ENCODE data around the gene S1PR2.

S1PR2 gene

DNA sequence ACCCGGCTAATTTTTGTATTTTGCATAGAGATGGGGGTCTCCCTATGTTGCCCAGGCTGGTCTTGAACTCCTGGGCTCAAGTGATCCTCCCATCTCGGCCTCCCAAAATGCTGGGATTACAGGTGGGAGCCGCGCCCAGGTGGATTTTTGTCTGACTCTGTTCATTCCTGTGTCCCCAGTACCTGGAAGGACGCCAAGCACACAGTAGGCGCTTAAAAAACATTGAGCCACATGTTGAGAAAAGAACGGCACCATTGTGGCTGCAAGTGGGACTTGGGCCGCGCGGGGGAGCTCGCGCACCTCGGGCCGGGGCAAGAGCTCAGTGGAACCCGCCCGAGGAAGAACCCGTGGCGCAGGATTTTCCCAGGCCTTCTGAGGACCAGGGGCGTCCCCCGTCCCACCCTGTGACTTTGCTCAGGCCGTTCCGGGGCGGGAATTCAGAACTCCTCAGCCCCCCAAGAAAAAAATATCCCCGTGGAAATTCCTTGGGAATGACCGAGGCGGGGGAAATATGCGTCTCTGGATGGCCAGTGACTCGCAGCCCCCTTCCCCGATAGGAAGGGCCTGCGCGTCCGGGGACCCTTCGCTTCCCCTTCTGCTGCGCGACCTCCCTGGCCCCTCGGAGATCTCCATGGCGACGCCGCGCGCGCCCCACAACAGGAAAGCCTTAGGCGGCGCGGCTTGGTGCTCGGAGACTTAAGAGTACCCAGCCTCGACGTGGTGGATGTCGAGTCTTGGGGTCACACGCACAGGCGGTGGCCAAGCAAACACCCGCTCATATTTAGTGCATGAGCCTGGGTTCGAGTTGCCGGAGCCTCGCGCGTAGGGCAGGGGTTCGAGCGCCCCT is 38.4 kb upstream of the S1PR2 start (continued):
- TF ChIP-seq, protein P1, sequence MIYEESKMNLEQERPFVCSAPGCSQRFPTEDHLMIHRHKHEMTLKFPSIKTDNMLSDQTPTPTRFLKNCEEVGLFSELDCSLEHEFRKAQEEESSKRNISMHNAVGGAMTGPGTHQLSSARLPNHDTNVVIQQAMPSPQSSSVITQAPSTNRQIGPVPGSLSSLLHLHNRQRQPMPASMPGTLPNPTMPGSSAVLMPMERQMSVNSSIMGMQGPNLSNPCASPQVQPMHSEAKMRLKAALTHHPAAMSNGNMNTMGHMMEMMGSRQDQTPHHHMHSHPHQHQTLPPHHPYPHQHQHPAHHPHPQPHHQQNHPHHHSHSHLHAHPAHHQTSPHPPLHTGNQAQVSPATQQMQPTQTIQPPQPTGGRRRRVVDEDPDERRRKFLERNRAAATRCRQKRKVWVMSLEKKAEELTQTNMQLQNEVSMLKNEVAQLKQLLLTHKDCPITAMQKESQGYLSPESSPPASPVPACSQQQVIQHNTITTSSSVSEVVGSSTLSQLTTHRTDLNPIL (CRISPR knock-in tag; IDR thresholded peaks at IDR 0.05; ENCODE audit: low read depth), result no peak
- TF ChIP-seq, protein P2, sequence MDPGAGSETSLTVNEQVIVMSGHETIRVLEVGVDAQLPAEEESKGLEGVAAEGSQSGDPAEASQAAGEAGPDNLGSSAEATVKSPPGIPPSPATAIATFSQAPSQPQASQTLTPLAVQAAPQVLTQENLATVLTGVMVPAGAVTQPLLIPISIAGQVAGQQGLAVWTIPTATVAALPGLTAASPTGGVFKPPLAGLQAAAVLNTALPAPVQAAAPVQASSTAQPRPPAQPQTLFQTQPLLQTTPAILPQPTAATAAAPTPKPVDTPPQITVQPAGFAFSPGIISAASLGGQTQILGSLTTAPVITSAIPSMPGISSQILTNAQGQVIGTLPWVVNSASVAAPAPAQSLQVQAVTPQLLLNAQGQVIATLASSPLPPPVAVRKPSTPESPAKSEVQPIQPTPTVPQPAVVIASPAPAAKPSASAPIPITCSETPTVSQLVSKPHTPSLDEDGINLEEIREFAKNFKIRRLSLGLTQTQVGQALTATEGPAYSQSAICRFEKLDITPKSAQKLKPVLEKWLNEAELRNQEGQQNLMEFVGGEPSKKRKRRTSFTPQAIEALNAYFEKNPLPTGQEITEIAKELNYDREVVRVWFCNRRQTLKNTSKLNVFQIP (CRISPR knock-in tag; IDR thresholded peaks at IDR 0.05; ENCODE audit: borderline replicate concordance, low read depth), result no peak
- TF ChIP-seq ZFP3 (CRISPR knock-in tag; IDR thresholded peaks at IDR 0.05), result no peak

DNA sequence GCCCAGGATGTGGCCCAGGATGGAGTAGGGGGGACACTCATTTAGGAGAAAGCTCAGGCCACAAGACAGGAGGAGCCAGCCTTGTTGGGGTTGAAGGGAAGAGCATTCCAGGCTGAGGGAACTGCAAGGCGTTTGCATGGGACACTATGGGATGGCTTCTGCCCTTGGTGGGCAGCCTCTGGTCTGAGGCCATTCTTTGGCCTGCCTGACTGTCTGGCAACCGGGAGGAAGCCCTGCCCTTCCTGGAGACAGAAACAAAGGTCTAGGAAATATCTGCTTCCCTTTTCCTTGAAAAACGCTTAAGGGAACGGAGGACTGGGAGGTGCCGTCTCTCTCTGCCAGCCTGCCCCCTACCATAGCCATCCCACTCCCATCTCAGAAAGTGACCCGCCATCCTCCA is 36.9 kb upstream of the S1PR2 start:
- no peak for TF ChIP-seq PPARA (CRISPR knock-in tag; IDR thresholded peaks at IDR 0.05; ENCODE audit: borderline replicate concordance)
- no peak for TF ChIP-seq TCF4 (CRISPR knock-in tag; IDR thresholded peaks at IDR 0.05; ENCODE audit: borderline replicate concordance)
- TF ChIP-seq ESRRG (CRISPR knock-in tag; IDR thresholded peaks at IDR 0.05), result no peak
- TF ChIP-seq ZFP3 (CRISPR knock-in tag; IDR thresholded peaks at IDR 0.05), result no peak
- TF ChIP-seq CSDC2 (CRISPR knock-in tag; IDR thresholded peaks at IDR 0.05), result no peak
- no peak for TF ChIP-seq RARB (CRISPR knock-in tag; IDR thresholded peaks at IDR 0.05)
- no peak for TF ChIP-seq OSR1 (CRISPR knock-in tag; IDR thresholded peaks at IDR 0.05)
- TF ChIP-seq, protein P3, sequence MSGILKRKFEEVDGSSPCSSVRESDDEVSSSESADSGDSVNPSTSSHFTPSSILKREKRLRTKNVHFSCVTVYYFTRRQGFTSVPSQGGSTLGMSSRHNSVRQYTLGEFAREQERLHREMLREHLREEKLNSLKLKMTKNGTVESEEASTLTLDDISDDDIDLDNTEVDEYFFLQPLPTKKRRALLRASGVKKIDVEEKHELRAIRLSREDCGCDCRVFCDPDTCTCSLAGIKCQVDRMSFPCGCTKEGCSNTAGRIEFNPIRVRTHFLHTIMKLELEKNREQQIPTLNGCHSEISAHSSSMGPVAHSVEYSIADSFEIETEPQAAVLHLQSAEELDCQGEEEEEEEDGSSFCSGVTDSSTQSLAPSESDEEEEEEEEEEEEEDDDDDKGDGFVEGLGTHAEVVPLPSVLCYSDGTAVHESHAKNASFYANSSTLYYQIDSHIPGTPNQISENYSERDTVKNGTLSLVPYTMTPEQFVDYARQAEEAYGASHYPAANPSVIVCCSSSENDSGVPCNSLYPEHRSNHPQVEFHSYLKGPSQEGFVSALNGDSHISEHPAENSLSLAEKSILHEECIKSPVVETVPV (CRISPR knock-in tag; IDR thresholded peaks at IDR 0.05), result no peak
- no peak for TF ChIP-seq ARNTL (CRISPR knock-in tag; IDR thresholded peaks at IDR 0.05; ENCODE audit: borderline replicate concordance, low read depth)
- TF ChIP-seq ISL1 (CRISPR knock-in tag; IDR thresholded peaks at IDR 0.05), result no peak
- TF ChIP-seq, protein P1 (CRISPR knock-in tag; IDR thresholded peaks at IDR 0.05; ENCODE audit: low read depth), result no peak
- TF ChIP-seq, protein P2 (CRISPR knock-in tag; IDR thresholded peaks at IDR 0.05; ENCODE audit: borderline replicate concordance, low read depth), result no peak
- ATAC-seq, result no peak

DNA sequence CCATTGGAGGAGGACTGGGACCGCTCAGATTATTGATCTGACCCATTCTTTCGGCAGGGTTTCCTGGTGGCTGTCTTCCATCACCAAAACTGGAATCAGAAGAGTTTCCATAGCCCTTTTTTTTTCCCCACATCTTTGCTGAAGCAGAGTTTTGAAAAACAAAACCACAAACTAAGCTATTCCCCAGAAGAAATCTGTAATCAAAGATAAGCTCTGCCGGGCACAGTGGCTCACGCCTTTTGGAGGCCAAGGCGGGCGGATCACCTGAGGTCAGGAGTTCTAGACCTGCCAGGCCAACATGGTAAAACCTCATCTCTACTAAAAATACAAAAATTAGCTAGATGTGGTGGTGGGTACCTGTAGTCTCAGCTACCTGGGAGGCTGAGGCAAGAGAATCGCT is 35.6 kb upstream of the S1PR2 start:
- TF ChIP-seq ISL1 (CRISPR knock-in tag; IDR thresholded peaks at IDR 0.05) (no peak), ZFP30 (CRISPR knock-in tag; IDR thresholded peaks at IDR 0.05) (no peak), BACH2 (CRISPR knock-in tag; IDR thresholded peaks at IDR 0.05; ENCODE audit: borderline replicate concordance) (no peak)
- TF ChIP-seq, protein P4, sequence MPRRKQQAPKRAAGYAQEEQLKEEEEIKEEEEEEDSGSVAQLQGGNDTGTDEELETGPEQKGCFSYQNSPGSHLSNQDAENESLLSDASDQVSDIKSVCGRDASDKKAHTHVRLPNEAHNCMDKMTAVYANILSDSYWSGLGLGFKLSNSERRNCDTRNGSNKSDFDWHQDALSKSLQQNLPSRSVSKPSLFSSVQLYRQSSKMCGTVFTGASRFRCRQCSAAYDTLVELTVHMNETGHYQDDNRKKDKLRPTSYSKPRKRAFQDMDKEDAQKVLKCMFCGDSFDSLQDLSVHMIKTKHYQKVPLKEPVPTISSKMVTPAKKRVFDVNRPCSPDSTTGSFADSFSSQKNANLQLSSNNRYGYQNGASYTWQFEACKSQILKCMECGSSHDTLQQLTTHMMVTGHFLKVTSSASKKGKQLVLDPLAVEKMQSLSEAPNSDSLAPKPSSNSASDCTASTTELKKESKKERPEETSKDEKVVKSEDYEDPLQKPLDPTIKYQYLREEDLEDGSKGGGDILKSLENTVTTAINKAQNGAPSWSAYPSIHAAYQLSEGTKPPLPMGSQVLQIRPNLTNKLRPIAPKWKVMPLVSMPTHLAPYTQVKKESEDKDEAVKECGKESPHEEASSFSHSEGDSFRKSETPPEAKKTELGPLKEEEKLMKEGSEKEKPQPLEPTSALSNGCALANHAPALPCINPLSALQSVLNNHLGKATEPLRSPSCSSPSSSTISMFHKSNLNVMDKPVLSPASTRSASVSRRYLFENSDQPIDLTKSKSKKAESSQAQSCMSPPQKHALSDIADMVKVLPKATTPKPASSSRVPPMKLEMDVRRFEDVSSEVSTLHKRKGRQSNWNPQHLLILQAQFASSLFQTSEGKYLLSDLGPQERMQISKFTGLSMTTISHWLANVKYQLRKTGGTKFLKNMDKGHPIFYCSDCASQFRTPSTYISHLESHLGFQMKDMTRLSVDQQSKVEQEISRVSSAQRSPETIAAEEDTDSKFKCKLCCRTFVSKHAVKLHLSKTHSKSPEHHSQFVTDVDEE (CRISPR knock-in tag; IDR thresholded peaks at IDR 0.05), result no peak
- ATAC-seq, result no peak

DNA sequence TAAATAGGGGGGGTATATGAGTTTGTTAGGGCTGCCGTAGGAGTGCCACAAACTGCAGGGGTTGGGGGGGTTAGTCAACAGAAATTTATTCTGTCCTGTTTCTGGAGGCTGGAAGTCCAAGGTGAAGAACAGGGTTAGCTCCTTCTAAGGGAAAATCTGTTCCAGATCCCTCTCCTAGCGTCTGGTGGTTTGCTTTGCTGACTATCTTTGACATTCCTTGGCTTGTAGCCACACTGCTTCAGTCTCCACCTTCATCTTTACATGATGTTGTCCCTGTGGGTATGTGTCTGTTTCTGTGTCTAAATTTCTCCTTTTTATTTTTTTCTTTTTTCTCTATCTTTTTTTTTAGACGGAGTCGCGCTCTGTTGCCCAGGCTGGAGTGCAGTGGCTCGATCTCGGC is 31.6 kb upstream of the S1PR2 start:
- peak; percentile 63 for ATAC-seq
- no peak for TF ChIP-seq PPARA (CRISPR knock-in tag; IDR thresholded peaks at IDR 0.05; ENCODE audit: borderline replicate concordance)
- no peak for TF ChIP-seq ZNF565 (CRISPR knock-in tag; conservative IDR thresholded peaks at IDR 0.05; ENCODE audit: low read depth)
- TF ChIP-seq TOX (CRISPR knock-in tag; IDR thresholded peaks at IDR 0.05; ENCODE audit: borderline replicate concordance), result no peak
- no peak for TF ChIP-seq OSR1 (CRISPR knock-in tag; IDR thresholded peaks at IDR 0.05)
- TF ChIP-seq, protein P4 (CRISPR knock-in tag; IDR thresholded peaks at IDR 0.05), result no peak
- no peak for TF ChIP-seq RARB (CRISPR knock-in tag; IDR thresholded peaks at IDR 0.05)
- TF ChIP-seq, protein P3 (CRISPR knock-in tag; IDR thresholded peaks at IDR 0.05), result no peak
- TF ChIP-seq ZFP30 (CRISPR knock-in tag; IDR thresholded peaks at IDR 0.05), result no peak
- no peak for TF ChIP-seq ZC3H10 (CRISPR knock-in tag; IDR thresholded peaks at IDR 0.05)
- no peak for TF ChIP-seq BACH2 (CRISPR knock-in tag; IDR thresholded peaks at IDR 0.05; ENCODE audit: borderline replicate concordance)
- TF ChIP-seq ARNTL (CRISPR knock-in tag; IDR thresholded peaks at IDR 0.05; ENCODE audit: borderline replicate concordance, low read depth), result no peak
- TF ChIP-seq ZFP3 (CRISPR knock-in tag; IDR thresholded peaks at IDR 0.05), result no peak

Measured in SK-N-SH treated with all-trans-retinoic acid at 6 μM for 48 hours (cell line).